HG03066 (cell line): ENCODE data around the gene SLC38A8.

Experiments
- ATAC-seq: cut with Tn5 transposase; IDR thresholded peaks from one replicate; pipeline ENCODE4 v1.9.1; 2021; ENCODE audit warnings: low read depth; ENCODE audit not compliant: unreplicated experiment

SLC38A8 gene

GRCh38 chr16:84004442-84004841, 38.2 kb downstream of the SLC38A8 start:
- ATAC-seq: no peak

- ATAC-seq: no peak
Observed at GRCh38 chr16:84003038-84003437, 39.6 kb downstream of the SLC38A8 start.

- ATAC-seq: no peak
Observed at GRCh38 chr16:84001726-84002125, 40.9 kb downstream of the SLC38A8 start.

GRCh38 chr16:84000989-84001642, 41.5 kb downstream of the SLC38A8 start:
- no peak for ATAC-seq

GRCh38 chr16:83998091-83998490, 44.5 kb downstream of the SLC38A8 start:
- ATAC-seq: no peak

GRCh38 chr16:83996481-83997252, 45.9 kb downstream of the SLC38A8 start:
- ATAC-seq: no peak

GRCh38 chr16:83995754-83996153, 46.8 kb downstream of the SLC38A8 start:
- ATAC-seq: no peak

- ATAC-seq: no peak
Observed at GRCh38 chr16:83994703-83995102, 47.9 kb downstream of the SLC38A8 start.

- no peak for ATAC-seq
Observed at GRCh38 chr16:83994087-83994486, 48.5 kb downstream of the SLC38A8 start.

- ATAC-seq: no peak
Observed at GRCh38 chr16:83992624-83993023, 50.0 kb downstream of the SLC38A8 start.

- ATAC-seq: no peak
Observed at GRCh38 chr16:83990492-83990891, 52.1 kb downstream of the SLC38A8 start.

GRCh38 chr16:83989300-83989699, 53.3 kb downstream of the SLC38A8 start:
- ATAC-seq: no peak

GRCh38 chr16:83983491-83983890, 59.1 kb downstream of the SLC38A8 start:
- ATAC-seq: no peak

- ATAC-seq: no peak
Observed at GRCh38 chr16:83981799-83982198, 60.8 kb downstream of the SLC38A8 start.

GRCh38 chr16:83980794-83981193, 61.8 kb downstream of the SLC38A8 start:
- ATAC-seq: no peak

GRCh38 chr16:83979441-83979840, 63.2 kb downstream of the SLC38A8 start:
- ATAC-seq: no peak

GRCh38 chr16:83978401-83978904, 64.1 kb downstream of the SLC38A8 start:
- no peak for ATAC-seq

- ATAC-seq: no peak
Observed at GRCh38 chr16:83977056-83977815, 65.4 kb downstream of the SLC38A8 start.

- ATAC-seq: no peak
Observed at GRCh38 chr16:83975590-83976260, 66.9 kb downstream of the SLC38A8 start.

GRCh38 chr16:83974475-83974874, 68.1 kb downstream of the SLC38A8 start:
- no peak for ATAC-seq
